ENCODE results near the gene CAPN12. TPM values are rescaled to one million over a fixed set of nuclear protein-coding genes. Genes with fewer than 3 reads are reported as not detected.

The CAPN12 gene
- total RNA-seq, 1 donor from 2014 or later = not detected

DNA sequence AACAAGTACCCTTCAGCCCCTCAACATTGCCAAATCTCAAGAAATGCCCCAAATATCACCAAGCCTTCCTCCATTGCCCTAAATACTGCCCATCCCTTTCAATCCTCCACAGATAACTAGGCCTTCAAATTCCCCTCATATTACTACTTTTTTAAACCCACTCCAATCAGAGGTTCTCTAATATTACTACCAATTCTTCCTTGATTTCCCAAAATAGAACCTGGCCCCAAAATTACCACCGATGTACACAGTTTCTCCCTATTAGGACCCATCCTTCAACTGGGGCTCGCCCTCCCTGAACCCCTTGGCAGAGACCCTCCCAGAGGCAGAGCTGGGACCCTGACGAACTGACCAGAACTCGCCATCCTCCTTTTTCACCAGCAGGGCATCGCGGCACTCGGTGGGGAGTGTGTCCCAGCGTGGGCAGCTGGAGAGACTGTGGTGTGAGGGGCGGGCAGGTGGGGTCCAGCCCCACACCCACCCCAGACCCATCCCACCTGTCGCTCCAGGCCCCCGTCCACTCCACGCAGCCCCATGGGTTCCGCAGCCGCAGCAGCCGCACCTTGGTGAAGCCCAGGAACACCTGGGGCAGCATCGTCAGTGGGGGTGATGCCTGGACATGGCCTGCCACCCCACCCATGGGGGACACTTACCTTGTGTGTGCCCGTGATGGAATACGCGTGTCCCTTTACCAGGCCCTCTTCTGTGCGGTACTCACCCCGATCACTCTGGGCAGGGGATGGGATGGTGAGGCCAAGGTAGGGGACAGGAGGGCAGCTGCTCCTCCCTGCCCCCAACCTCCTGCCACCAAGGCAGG is 6.1 kb downstream of the CAPN12 start:
- DNase-seq (ENCODE audit: low read depth) = no peak

GRCh38 chr19:38737281-38737865 is 6.9 kb downstream of the CAPN12 start:
- DNase-seq (ENCODE audit: low read depth) = no peak

DNA sequence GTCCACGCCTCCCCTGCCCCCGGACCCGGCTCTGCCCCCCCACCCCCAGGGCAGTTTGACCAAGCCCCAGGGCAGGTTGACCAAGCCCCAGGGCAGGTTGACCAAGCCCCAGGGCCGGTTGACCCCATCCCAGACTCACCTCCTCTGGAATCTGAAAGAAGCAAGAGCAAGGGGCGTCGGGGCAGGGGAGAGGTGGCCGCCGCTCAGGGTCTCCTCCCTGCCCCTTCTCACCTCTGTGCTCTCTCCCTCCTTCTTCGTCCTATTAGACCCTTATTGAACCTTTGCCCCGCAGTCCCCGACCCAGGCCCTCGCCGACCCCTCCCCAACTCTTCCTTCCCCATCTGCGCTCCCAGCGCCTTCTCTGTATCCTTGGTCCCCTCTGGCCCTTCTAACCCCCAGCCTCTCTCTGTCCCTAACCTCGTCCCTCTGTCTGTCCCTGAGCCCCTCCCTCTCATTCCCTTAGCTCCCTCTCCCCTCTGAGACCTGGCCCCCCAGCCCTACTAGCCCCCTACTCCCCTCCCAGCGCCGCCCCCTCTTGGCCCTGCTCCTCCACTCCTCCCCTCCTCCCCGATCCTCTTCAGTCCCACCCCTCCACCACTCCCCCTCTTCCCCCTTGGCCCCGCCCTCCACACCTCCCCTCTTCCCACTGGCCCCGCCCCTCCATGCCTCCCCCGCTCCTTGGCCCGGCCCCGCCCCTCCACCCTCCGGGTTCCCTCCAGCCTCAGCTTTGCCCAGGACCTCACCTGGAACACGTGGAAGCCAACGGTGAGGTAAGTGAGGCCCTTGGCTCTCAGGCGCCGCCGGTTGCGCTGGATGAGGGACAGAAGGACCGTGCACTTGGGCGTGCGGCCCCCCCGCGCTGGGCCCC is 7.6 kb downstream of the CAPN12 start:
- DNase-seq (ENCODE audit: low read depth) = no peak

DNA sequence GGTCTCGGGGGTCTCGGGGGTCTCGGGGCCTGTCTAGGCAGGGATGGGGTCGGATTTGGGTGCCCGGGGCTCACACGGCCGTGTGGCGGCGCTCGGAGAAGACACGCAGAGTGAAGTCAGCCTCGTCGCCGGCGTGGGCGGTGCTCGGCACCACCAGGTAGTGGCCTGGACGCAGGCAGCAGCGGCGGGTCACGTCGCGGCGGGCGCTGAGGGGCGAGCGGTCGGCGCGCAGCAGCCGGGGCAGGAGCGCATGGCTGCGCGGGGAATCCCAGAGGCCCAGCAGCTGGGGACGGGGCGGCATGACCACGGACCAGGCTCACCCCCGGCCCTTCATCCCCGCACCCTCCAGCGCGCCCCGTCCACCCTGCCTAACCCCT is 8.2 kb downstream of the CAPN12 start:
- no peak for DNase-seq (ENCODE audit: low read depth)

DNA sequence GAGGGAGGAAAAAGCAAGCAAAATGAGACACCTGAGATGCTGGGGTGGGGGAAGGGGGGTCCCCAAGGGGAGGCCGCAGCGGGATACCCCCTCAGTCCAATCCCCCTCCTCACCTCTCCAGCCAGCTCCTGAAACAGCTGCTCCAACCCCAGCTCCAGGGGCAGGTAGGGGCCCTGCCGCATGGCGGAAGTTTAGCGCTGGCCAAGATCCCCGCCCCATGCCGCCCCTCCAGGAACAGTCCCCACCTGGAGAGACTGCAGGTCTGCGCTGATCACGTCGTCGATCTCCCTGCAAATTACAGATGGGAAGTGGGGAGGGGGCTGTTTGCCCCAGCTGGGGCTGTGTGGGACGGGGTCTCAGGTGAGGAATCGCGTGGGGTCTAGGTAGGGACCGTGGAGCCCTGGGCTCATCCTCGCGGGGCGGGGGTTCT is 9.0 kb downstream of the CAPN12 start:
- DNase-seq (ENCODE audit: low read depth) = no peak

- no peak for DNase-seq (ENCODE audit: low read depth)
Observed at GRCh38 chr19:38734426-38735256, 9.6 kb downstream of the CAPN12 start.

DNA sequence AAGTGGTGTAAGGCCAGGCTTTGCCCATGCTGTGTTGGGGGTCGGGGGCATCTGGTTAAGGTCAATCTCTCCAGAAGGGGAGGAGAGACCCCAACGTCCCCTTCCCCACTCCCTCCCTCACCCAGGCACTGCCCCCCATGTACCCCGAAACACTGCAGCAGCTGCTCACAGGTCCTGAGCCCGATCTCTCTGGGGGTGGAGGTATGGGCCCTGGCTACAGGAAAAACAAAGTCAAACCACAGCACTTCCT is 10.2 kb downstream of the CAPN12 start:
- no peak for DNase-seq (ENCODE audit: low read depth)

DNA sequence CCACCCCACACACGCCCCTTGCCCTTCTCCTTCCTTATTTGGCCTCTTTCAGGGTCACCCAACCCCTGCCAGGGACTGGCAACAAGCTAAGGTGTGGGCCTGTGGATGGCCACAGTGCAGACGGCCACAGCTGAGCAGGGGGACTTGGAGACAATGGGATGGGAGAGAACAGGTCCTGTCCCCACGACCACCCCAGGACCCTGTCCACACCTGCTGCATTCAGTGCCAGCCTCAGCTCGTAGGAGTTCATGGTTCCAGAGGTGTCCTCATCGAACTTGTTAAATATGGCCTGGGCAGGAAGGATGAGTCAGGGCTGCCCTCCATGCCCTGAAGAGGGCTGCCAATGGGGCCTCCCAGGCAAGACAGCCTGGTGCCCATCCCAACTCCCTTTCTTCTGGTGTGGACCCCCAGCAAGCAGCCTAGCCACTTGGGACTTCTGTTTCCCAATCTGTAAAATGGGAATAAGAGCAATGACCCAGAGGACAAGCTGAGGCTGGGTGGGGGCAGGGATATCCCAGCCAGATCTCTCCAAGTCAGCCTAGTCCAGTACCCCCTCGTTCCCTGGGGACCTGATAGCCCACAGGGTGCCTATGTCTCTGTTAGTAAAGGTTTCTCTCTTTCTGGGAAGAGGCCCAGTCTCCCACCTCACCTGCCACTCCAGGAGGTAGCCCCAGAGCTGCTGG is 10.6 kb downstream of the CAPN12 start:
- DNase-seq (ENCODE audit: low read depth) = no peak

GRCh38 chr19:38733241-38733492 is 11.1 kb downstream of the CAPN12 start:
- DNase-seq (ENCODE audit: low read depth) = no peak

- no peak for DNase-seq (ENCODE audit: low read depth)
Observed at GRCh38 chr19:38731654-38732301, 12.5 kb downstream of the CAPN12 start.

DNA sequence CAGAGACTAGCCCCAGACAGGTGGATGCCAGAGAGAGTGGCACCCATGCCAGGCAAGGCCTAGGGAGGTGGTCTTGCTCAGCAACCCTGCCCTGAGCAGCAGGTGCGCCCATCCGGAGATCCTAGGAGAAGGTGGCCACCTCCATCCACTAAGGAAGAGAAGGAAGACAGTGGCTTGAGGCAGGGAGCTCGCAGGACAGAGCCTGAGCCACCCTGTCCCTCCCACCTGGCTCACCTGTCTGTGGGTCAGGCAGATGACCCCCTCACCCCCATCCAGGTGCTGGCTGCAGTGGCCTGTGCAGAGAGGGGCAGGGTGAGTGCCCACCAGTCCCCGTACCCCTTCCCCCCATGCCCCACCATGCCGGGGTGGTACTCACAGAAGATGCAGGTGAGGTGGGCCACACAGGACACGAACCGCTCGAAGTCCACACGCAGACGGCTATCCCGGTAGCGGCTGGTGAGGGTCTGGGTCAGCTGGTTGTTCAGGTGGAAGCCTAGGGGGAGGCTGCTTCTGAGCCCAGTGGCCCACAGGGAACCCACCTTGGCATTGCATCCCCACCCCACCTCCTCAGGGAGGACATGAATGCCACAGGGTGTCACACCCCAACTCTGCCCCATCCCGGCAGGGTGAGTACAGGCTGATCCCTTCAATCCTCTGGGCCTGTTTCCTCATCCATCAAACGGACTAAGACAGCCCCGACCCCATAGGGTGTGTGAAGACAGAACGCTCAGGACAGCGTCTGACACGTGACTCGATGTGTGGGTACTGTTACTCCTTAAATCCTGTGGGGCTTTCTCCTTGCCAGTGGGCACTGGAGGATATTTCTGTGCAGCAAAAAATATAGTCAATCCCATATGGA is 13.3 kb downstream of the CAPN12 start:
- DNase-seq (ENCODE audit: low read depth) = no peak

DNA sequence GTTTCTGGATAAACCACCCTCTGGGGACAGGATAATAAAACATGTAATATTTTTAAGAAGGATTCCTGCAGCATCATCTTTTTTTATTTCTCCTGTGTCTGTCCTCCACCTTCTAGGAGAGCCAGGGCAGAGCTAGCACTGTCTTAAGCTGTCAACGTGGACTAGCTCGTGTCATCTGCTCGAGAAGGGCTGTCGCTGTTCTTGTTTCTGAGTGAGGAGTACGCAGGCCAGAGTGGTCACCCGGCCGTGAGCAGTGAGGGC is 13.9 kb downstream of the CAPN12 start:
- DNase-seq (ENCODE audit: low read depth) = no peak

GRCh38 chr19:38729653-38730469 is 14.4 kb downstream of the CAPN12 start:
- peak; percentile 63 for DNase-seq (ENCODE audit: low read depth)

DNA sequence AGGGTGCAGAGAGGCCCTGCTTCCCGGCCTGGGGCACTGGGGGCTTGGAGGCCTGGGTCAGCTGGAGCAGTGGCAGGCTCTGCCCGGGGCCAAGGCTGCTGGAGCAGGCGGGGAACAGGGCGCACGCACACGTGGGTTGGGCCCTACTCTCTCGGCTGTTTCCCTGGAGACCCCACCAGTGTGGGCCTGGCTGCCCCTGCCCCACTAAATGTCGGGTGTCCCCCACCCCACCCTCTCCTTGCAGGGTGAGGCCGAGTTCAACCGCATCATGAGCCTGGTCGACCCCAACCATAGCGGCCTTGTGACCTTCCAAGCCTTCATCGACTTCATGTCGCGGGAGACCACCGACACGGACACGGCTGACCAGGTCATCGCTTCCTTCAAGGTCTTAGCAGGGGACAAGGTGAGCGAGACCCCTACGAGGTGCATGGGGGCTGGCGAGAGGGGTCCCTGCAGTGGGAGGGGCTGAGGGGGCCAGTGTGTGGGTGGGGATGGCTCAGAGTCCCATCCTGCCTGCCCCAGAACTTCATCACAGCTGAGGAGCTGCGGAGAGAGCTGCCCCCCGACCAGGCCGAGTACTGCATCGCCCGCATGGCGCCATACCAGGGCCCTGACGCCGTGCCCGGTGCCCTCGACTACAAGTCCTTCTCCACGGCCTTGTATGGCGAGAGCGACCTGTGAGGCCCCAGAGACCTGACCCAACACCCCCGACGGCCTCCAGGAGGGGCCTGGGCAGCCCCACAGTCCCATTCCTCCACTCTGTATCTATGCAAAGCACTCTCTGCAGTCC is 15.3 kb downstream of the CAPN12 start:
- no peak for DNase-seq (ENCODE audit: low read depth)

DNA sequence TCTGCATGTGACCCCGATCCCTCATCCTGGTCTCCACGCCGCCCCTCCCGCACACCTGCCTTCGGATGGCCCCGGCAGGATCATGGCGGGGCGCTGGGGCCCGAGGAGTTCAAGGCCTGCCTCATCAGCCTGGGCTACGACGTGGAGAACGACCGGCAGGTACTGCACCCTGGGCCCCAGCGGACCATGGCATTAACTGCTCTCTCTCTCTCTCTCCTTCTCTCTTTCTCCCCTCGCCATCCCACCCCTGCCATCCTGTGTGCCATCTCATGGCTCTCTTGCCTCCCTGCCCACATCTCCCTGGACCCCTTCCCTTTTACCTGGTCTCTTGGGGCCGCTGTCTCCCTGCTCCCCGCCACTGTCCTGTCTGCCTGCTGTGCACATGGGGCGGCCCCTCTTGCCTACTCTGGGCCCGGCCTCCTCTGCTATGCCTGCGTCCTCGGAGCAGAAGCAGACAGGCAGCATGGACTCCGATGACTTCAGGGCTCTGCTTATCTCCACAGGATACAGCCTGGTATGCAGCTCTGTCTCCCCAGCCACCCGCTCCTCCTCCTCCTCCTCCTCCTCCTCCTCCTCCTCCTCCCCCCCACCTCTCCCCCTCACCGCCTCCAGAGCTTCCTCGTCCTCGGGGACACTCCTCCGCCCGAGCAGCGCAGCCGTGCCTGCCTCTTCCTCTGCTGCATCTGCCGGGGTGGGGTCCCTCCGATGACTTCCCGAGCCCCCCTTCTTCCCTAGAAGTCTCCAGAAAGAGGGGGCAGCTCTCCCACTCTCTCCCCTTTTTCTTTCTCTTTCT is 16.2 kb downstream of the CAPN12 start:
- DNase-seq (ENCODE audit: low read depth) = no peak

- DNase-seq (ENCODE audit: low read depth) = no peak
Observed at GRCh38 chr19:38727306-38727867, 16.9 kb downstream of the CAPN12 start.

DNA sequence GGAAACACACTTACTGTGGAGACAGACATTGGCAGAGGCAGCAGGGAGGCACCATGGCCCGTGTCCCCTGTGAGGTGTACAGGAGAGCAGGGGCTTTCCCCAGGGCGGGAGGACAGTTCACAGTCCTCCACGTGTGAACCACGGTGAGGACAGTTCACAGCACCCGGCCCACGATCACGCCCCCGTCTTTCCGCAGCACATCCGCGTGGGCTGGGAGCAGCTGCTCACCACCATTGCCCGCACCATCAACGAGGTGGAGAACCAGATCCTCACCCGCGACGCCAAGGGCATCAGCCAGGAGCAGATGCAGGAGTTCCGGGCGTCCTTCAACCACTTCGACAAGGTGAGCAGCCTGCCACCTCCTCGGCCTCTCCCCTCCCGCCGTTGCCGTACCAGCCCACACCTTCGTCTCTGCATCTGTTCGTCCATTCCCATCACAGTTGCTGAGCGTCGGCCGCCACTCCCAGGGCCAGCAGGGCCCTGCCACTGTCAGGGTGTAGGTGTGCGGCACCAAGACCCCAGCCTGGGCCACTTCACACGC is 17.4 kb downstream of the CAPN12 start:
- DNase-seq (ENCODE audit: low read depth) = no peak

Data from myocyte (in vitro differentiated cells).